ENCODE results near the gene PLEKHM2. TPM values are rescaled to one million over a fixed set of nuclear protein-coding genes. Genes with fewer than 3 reads are reported as not detected.

PLEKHM2 gene
- total RNA-seq, 1 experiment from 2014 or later: 49.7 TPM

DNA sequence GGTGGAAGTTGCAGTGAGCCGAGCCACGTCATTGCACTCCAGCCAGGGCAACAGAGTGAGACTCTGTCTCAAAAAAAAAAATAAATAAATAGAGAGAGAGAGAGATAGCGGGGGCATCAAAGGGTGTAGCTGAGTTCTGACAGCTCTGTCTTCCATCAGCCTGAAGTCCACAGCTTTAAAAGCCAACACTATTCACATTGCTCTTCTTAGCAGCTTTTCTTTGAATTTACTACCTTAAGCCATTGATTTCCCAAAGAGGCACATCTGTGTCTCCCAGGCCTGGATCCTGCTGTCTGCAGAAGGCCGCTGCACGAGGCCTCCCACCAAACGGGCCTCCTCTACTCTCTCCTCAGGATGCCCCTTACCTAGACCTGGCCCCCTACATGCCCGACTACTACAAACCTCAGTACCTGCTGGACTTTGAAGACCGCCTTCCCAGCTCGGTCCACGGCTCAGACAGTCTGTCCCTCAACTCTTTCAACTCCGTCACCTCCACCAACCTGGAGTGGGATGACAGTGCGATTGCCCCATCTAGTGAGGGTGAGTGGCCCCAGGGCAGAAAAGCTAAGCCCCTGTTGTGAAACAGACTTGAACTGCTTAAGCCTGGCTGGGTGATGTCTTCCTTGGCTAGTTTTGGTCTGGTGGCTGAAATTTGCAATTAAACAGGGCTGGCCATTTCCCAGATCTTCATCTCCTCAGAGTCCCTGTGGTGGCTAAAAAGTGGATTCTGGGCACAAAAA is 35.4 kb downstream of the PLEKHM2 start (continued):
- TF ChIP-seq ZMAT4 (CRISPR knock-in tag; IDR thresholded peaks at IDR 0.05) (no peak), CREM (CRISPR knock-in tag; IDR thresholded peaks at IDR 0.05) (no peak), ESRRA (CRISPR knock-in tag; IDR thresholded peaks at IDR 0.05; ENCODE audit: borderline replicate concordance) (no peak)

- H3K36me3 Mint-ChIP-seq: peaks cover 21% of the 10 kb centered on the region
- no peaks in the 10 kb centered on the region for H3K27me3 Mint-ChIP-seq (ENCODE audit: low read depth)
- TF ChIP-seq, protein P1, sequence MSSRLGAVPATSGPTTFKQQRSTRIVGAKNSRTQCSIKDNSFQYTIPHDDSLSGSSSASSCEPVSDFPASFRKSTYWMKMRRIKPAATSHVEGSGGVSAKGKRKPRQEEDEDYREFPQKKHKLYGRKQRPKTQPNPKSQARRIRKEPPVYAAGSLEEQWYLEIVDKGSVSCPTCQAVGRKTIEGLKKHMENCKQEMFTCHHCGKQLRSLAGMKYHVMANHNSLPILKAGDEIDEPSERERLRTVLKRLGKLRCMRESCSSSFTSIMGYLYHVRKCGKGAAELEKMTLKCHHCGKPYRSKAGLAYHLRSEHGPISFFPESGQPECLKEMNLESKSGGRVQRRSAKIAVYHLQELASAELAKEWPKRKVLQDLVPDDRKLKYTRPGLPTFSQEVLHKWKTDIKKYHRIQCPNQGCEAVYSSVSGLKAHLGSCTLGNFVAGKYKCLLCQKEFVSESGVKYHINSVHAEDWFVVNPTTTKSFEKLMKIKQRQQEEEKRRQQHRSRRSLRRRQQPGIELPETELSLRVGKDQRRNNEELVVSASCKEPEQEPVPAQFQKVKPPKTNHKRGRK (CRISPR knock-in tag; IDR thresholded peaks at IDR 0.05; ENCODE audit: borderline replicate concordance): no peak
- no peak for TF ChIP-seq MLX (CRISPR knock-in tag; IDR thresholded peaks at IDR 0.05)
- POLR2A ChIA-PET: no interaction called here
- CTCF ChIA-PET: no interaction called here
- H3K27ac Mint-ChIP-seq: no peak overlapping the region
- H3K4me1 Mint-ChIP-seq: no peaks in the 10 kb centered on the region
- H3K9me3 Mint-ChIP-seq: no peaks in the 10 kb centered on the region
- DNase-seq (ENCODE audit: low spot score): no peak
- H3K4me3 Mint-ChIP-seq: no peak overlapping the region
- no peak for ATAC-seq
Measured at GRCh38 chr1:15720861-15721260, 36.7 kb downstream of the PLEKHM2 start.

- ATAC-seq (no peak), DNase-seq (ENCODE audit: low spot score) (no peak)
- Mint-ChIP-seq H3K4me3 (no peak overlapping the region), H3K27ac (no peak overlapping the region), H3K9me3 (no peaks in the 10 kb centered on the region), H3K36me3 (peaks cover 18% of the 10 kb centered on the region), H3K4me1 (no peaks in the 10 kb centered on the region), H3K27me3 (ENCODE audit: low read depth) (no peaks in the 10 kb centered on the region)
- CTCF ChIA-PET: interaction anchor here (0.6 to 3.4 kb wide), 3 partner anchors 14 to 40 kb away, joined by 3 to 15 read pairs (median 4); partner anchors contain the start of gene SLC25A34
- POLR2A ChIA-PET: no interaction called here
- no peak for TF ChIP-seq ZNF423 (CRISPR knock-in tag; IDR thresholded peaks at IDR 0.05)
- no peak for TF ChIP-seq STAT6 (CRISPR knock-in tag; conservative IDR thresholded peaks at IDR 0.05; ENCODE audit: low read depth)
- no peak for TF ChIP-seq CDX4 (CRISPR knock-in tag; IDR thresholded peaks at IDR 0.05; ENCODE audit: borderline replicate concordance)
- TF ChIP-seq IRF1 (CRISPR knock-in tag; IDR thresholded peaks at IDR 0.05): no peak
- no peak for TF ChIP-seq KAT7 (CRISPR knock-in tag; IDR thresholded peaks at IDR 0.05; ENCODE audit: borderline replicate concordance)
- TF ChIP-seq E2F4 (CRISPR knock-in tag; IDR thresholded peaks at IDR 0.05; ENCODE audit: borderline replicate concordance, low read depth): no peak
- TF ChIP-seq TP53 (CRISPR knock-in tag; IDR thresholded peaks at IDR 0.05): no peak
- TF ChIP-seq, protein P2, sequence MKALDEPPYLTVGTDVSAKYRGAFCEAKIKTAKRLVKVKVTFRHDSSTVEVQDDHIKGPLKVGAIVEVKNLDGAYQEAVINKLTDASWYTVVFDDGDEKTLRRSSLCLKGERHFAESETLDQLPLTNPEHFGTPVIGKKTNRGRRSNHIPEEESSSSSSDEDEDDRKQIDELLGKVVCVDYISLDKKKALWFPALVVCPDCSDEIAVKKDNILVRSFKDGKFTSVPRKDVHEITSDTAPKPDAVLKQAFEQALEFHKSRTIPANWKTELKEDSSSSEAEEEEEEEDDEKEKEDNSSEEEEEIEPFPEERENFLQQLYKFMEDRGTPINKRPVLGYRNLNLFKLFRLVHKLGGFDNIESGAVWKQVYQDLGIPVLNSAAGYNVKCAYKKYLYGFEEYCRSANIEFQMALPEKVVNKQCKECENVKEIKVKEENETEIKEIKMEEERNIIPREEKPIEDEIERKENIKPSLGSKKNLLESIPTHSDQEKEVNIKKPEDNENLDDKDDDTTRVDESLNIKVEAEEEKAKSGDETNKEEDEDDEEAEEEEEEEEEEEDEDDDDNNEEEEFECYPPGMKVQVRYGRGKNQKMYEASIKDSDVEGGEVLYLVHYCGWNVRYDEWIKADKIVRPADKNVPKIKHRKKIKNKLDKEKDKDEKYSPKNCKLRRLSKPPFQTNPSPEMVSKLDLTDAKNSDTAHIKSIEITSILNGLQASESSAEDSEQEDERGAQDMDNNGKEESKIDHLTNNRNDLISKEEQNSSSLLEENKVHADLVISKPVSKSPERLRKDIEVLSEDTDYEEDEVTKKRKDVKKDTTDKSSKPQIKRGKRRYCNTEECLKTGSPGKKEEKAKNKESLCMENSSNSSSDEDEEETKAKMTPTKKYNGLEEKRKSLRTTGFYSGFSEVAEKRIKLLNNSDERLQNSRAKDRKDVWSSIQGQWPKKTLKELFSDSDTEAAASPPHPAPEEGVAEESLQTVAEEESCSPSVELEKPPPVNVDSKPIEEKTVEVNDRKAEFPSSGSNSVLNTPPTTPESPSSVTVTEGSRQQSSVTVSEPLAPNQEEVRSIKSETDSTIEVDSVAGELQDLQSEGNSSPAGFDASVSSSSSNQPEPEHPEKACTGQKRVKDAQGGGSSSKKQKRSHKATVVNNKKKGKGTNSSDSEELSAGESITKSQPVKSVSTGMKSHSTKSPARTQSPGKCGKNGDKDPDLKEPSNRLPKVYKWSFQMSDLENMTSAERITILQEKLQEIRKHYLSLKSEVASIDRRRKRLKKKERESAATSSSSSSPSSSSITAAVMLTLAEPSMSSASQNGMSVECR (CRISPR knock-in tag; IDR thresholded peaks at IDR 0.05; ENCODE audit: borderline replicate concordance): no peak
- TF ChIP-seq GRHL2 (CRISPR knock-in tag; IDR thresholded peaks at IDR 0.05; ENCODE audit: insufficient replicate concordance, severe bottlenecking): no peak
- no peak for TF ChIP-seq JUN (CRISPR knock-in tag; IDR thresholded peaks at IDR 0.05)
- no peak for TF ChIP-seq ZNF219 (CRISPR knock-in tag; IDR thresholded peaks at IDR 0.05; ENCODE audit: borderline replicate concordance)
Measured at GRCh38 chr1:15722411-15722810, 38.3 kb downstream of the PLEKHM2 start.

Measured in WTC11 (cell line).